ENCODE measurements around the gene SYT12. TPM values are rescaled to one million over a fixed set of nuclear protein-coding genes. Genes with fewer than 3 reads are reported as not detected.

SYT12 gene, protein sequence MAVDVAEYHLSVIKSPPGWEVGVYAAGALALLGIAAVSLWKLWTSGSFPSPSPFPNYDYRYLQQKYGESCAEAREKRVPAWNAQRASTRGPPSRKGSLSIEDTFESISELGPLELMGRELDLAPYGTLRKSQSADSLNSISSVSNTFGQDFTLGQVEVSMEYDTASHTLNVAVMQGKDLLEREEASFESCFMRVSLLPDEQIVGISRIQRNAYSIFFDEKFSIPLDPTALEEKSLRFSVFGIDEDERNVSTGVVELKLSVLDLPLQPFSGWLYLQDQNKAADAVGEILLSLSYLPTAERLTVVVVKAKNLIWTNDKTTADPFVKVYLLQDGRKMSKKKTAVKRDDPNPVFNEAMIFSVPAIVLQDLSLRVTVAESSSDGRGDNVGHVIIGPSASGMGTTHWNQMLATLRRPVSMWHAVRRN
- under 1 TPM; 0.16 to 0.23 (median 0.20) TPM for polyA plus RNA-seq (ENCODE audit: insufficient read length in 3 of 3)
- long read RNA-seq, donor 1: 0 reads
- long read RNA-seq, donor 2: 0 reads
- long read RNA-seq, donor 3: 0 reads
- long read RNA-seq, donor 4: 0 reads
- long read RNA-seq, donor 5: 0 reads
- long read RNA-seq, donor 6: 0 reads
- long read RNA-seq, donor 7: 0 reads
- long read RNA-seq, donor 8: 0 reads
- long read RNA-seq, donor 9: 0 reads
- long read RNA-seq, donor 10: 0 reads
- long read RNA-seq, donor 11: 0 reads
- long read RNA-seq, donor 12: 0 reads
- long read RNA-seq, donor 13: 0 reads
- long read RNA-seq, donor 14: 0 reads
- long read RNA-seq, donor 15: 0 reads
- long read RNA-seq, donor 16: 0 reads

DNA sequence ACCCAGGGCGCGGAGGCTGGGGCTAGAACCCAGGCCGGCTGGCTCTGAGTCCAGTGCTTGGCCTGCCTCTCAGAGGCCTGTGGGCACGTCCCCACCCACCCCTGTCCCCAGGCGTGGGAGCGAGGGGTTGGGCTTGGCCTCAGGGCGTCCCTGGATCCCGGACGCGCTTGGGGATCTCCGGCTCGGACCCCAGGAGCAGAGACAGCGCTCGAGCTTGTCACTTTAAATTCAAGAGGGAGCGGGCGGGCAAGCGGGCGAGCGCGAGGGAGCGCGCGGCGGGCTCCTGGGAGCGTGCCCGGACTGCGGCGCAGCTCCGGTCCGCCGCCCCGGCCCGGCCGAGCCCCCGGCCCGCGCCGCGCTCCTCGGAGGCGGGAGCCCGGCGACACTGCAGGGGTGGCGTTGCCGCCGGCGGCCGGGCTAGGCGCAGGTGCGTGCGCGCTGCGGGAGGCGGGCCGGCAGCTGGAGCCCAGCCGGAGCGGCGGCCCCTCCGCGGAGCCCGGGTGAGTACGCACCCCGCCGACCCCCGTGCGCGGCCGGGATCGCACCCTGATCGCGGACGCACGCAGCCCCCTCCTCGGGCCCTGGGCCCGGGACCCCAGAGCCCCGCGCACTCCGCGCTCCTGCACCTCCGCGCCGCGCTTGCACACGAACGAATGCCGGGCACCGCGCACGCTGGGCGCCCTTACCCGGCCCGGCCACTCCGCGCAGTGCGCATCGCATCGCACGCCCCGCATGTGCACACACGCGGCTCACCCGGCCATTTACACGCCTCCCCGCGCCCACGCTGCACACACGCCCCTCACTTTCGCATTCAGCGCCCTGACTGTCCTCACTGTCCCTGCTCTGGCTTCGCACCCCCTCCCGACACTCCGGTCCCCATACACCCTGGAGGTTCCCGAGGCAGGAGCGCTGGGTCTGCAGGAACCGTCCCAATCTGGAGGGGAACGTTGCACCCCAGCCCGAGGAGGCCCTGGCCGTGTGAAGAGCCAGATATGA, at the start of gene SYT12:
Gene SYT12 (plus strand): TSS at position 174 of the 996 bp plus-strand sequence. CDS start 7,011 bp downstream, outside the sequence.
- DNase-seq (ENCODE audit: extremely low read depth in 1 of 11, low read depth in 9 of 11, low spot score in 4 of 11): no peak

DNA sequence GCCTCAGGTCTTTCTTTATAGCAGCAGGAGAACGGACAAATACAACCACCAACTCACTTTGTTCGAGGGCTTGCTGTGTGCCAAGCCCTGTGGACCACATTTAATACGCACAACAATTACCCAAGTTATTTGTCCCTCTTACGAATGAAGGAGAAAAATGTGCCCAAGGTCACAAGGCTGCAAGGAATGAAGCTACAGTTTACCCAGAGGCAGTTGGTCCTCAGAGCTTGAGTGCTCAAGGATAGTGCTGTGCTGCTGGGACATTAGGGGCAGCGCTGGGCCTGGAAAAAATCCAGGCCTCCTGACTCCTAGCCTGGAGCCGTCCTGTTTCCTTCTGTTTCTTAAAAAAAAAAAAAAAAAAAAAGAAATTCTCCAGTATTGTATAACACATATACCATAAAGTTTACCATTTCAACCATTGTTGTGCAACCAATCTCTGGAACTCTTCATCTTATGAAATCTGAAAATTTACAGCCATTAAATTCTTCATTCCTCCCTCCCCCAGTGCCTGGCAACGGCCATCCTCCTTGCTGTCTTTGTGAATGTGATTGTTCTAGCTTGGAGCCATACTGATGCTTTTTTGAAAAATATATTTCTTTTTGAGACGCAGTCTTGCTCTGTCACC, 48.9 kb upstream of the SYT12 start:
- no peak for DNase-seq (ENCODE audit: extremely low read depth in 1 of 11, low read depth in 9 of 11, low spot score in 4 of 11)

DNA sequence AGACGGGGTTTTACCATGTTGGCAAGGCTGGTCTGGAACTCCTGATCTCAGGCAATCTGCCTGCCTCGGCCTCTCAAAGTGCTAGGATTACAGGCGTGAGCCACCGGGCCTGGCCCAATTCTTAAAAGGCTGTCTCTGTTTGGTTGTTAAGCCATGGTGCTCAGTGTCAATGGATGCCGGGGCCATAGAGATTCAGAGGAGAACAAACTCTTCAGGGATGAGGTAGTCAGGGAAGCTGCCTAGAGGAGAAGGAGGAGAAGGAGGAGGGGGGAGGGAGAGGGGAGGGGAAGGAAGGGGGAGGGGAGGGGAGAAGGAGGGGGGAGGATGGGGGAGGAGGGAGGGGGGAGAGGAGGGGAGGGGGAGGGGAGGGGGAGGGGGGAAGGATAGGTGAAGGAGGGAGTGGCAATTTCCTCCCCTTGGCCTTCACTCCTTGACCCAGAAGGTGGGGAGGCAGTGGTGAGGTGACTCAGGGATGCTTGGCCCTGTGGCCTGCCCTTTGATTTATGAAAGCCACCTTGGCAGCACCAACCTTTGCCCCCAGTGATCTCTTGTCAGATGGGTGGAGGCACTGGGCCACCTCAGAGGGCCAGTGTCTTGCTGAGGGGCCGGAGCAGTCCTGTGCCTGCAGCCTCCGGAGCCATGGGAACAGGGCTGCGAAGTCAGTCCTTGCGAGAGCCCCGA, 48.1 kb upstream of the SYT12 start, which contains the start of gene C11orf86:
Gene C11orf86 (plus strand): TSS at position 581 of the 681 bp plus-strand sequence. CDS start 59 bp downstream, at position 640.
- no peak for DNase-seq (ENCODE audit: extremely low read depth in 1 of 11, low read depth in 9 of 11, low spot score in 4 of 11)

DNA sequence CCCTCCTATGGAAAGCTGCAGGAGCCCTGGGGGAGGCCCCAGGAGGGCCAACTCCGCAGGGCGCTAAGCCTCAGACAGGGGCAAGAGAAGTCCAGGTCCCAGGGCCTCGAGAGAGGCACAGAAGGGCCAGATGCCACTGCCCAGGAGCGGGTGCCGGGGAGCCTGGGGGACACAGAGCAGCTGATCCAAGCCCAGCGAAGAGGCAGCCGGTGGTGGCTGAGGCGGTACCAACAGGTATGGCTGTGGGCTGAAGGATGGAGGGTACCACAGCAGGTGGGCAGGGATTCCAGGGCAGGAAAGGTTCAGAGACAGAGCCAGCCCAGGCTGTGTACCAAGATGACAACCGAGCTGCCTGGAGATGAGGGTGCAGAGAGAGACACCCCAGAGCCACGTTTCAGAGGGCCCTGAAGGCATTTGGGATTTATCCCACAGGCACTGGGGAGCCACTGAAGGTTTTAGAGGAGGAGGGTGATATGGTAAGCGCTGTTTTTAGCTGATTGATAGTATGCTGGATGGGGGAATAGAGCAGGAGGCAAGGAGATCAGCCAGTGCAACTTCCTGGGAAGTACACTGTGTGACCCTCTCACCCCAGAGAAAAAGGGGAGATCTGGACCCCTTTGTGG, 47.4 kb upstream of the SYT12 start:
- DNase-seq (ENCODE audit: extremely low read depth in 1 of 11, low read depth in 9 of 11, low spot score in 4 of 11): no peak

DNA sequence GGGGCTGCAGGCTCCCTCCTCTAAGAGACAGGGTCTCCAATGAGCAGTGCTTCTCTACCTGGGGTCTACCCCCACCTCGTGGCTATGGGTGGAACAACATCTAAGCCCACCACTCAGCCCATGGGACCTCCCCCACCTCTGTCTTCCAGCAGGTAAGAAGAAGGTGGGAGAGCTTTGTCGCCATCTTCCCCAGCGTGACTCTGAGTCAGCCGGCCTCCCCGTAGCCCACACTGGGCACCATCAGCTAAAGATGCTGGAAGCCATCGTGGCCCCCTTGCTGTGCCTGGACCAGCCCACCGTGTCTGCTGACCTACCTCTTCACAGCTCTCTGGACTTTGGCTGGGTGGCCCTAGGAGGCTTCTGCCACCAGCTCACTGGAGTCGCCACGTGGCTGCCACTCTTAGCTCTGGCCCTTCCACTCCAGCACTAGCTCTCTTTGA, 46.9 kb upstream of the SYT12 start:
- DNase-seq (ENCODE audit: extremely low read depth in 1 of 11, low read depth in 9 of 11, low spot score in 4 of 11): peak in 2 of 11 donors; percentile 40 to 42

DNA sequence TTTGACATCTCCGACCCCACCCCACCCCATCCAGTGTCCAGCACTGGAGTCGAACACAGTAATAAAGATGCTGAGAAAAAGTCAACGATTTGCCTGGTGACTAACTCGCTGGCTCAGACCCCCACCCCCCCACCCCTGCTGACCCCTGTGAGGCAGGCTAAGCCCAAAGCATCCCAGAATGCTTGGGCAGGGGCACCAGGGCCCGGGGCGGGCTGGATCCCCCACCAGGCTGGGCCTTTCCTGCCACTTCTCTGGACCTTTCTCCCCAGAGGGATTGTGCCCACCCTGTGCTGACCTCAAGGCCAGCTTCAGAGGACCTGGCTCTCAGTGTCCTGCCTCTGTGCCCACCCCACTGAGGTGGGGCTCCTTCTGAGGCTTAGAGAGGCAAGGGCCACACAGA, 46.0 kb upstream of the SYT12 start:
- DNase-seq (ENCODE audit: extremely low read depth in 1 of 11, low read depth in 9 of 11, low spot score in 4 of 11): no peak

DNA sequence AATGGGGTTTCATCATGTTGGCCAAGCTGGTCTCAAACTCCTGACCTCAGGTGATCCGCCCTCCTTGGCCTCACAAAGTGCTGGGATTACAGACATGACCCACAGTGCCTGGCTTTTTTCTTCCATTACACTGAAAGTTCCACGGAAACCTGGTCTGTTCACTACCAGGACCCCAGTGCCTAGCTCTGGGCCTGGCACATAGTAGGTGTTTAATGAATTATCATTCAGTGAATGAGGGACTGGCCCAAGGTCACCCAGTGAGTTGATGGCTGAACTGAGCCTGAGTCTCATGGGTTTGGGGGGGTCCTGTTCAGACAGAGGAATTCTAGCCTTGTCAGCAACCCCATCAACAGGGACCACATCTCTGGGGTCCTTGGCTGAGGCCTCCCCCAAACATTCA, 44.7 kb upstream of the SYT12 start:
- no peak for DNase-seq (ENCODE audit: extremely low read depth in 1 of 11, low read depth in 9 of 11, low spot score in 4 of 11)

DNA sequence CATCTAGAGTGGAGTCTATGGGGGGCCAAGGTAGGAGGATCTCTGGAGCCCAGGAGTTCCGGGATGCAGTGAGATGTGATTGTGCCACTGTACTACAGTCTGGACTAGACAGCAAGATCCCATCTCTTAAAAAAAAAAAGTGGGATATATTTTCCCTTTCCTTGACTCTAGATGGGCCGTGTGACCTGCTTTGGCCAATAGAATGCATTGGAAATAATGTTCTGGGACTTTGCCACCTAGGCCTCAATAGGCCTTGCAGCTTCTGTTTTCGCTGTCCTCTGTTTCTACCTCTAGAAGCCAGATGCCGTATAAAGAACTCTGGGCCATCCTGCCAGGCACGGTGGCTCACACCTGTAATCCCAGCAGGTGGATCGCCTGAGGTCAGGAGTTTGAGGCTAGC, 44.2 kb upstream of the SYT12 start:
- no peak for DNase-seq (ENCODE audit: extremely low read depth in 1 of 11, low read depth in 9 of 11, low spot score in 4 of 11)

DNA sequence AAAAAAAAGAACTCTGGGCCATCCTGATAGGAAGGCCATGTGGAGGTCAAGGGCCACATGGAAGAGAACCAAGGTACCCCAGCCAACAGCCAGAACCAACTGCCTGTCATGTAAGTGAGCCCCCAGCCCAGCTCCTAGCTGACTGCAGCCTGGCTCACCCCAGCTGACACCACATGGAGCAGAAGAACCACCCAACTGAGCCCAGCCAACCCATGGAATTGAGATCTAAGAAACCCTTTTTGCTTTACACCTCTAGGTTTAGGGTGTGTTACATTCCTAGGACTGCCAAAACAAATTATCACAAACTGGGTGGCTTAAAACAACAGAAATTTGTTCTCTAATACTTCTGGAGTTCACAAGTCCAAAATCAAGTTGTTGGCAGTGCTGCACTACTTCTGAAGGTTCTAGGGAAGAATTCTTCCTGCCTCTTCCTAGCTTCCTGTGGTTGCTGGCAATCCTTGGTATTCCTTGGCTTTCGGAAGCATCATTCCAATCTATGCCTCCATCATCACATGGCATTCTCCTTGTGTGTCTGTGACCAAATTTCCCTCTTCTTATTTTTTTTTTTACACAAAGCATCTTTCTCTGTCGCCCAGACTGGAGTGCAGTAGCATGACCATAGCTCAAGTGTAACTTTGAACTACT, 43.5 kb upstream of the SYT12 start:
- no peak for DNase-seq (ENCODE audit: extremely low read depth in 1 of 11, low read depth in 9 of 11, low spot score in 4 of 11)

DNA sequence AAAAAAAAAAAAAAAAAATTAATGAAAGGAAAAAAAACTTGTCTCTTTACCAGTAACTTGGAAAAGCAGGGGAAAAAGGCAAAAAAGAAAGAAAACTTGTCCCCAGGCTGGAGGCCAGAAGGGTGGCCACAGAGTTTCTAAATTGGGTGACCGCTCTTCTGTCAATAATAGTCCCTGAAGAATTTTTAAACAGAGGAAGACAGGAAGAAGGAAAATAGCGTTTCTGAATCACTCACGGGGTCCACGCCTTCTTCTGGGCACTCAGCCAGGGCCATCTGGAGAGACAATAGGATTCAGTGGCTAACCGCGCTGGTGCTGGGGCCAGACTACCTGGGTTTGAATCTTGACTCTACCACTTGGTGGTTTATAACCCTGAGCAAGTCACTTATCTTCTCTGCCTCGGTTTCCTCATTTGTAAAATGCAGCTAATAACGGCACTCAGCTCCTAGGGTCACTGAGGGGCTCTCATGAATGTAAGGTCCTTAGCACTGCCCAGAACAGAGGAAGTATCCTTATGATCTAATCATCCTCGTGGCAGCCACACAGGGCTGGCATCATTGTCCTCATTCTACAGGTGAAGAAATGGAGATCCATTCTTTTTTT, 40.9 kb upstream of the SYT12 start:
- peak in 5 of 11 donors; percentile 21 to 56 (median 45) for DNase-seq (ENCODE audit: extremely low read depth in 1 of 11, low read depth in 9 of 11, low spot score in 4 of 11)

DNA sequence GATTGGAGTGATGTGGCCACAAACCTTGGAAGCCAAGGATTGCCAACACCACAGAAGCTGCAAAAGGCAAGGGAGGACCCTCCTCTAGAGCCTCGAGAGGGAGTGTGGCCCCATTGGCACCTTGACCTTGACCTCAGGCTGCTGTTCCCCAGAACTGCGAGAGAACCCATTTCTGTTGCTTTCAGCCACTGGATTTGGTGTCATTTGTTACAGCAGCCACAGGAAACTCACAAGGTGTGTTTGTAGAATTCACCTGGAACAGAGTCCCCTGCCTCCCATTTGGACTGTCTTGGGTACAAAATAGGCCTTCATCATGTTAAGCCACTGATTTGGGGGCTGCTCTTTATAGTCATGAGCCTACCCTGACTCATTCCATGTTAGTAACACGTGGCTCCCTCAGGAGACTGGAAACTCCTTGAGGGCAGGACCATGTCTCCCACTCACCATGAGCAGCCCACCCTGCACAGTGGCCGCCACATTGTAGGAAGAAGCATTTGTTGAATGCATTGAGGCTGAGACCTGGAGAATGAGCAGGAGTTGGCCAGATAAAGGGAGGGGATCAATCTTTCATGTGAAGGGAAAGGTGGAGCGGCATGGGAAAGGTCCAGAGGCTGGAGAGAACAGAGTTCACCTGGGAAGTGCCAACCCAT, 39.5 kb upstream of the SYT12 start:
- DNase-seq (ENCODE audit: extremely low read depth in 1 of 11, low read depth in 9 of 11, low spot score in 4 of 11): no peak

DNA sequence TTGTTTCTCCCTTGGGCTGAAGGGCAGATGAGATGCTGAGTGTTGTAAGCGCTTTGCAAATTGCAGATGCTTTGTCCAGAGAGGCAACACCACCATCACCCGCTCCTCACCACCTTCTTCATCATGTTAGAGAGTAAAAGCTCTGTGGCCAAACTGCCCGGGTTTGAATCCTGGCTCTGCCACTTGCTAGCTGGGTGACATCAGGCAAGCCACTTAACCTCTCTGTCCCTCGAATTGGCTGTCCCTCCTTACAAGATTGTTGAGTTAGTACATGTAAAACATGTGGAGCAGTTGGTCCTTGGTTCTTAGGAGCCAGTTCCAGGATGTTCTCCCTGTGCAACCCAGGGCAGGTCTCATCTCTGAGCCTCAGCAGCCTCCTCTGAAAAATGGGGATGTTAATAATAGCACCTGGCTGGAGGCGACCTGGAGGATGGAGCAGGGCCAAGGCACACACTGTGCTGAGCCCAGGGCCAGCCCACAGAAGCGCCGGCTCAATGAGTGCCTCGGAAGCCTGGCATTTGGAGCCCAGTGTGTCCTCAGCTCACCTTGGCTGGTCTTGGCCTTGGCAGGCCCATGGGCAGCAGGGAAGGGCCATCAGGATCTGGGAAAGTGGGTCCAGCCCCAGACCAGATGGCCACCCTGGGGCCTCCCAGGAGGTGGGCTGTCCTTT, 37.3 kb upstream of the SYT12 start:
- no peak for DNase-seq (ENCODE audit: extremely low read depth in 1 of 11, low read depth in 9 of 11, low spot score in 4 of 11)

DNA sequence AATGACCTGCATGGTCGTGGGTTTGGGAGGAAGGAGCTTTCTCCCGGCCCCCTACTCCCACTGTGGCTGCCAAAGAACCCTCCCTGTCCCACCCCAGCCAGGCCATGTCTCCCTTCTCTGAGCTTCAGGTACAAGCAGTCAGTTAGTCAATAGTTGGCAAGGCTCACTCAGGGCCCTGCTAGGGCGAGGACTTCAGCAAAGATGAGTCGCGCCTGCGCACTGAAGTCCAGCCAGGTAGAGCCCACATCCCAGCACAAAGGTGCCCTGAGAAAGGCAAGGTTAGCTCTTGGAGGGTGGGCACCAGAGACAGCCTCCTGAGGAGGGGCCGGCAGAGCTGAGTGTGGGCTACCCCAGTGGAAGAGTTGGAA, 36.8 kb upstream of the SYT12 start:
- DNase-seq (ENCODE audit: extremely low read depth in 1 of 11, low read depth in 9 of 11, low spot score in 4 of 11): no peak

DNA sequence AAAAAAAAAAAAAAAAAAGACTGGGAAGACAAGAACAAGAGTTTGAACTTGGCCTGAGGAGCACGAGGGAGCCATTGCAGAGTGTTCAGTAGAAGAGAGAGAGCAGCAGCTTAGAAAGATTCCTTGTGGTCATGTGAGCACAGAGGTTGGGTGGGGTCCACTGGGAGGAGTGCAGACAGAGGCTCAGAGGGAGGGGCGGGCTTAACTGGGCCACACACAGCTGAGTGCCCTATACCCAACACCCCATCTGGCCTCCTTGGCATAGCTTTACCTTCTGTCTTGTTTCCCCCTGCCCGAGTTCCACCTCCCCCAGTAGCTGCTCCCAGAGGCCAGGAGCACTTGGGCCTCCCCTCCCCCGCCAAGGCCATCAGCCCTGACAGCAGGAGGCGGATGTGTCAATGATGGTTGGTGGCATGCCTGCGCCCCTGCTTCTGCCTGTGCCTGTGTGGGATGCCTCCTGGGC, 35.7 kb upstream of the SYT12 start:
- DNase-seq (ENCODE audit: extremely low read depth in 1 of 11, low read depth in 9 of 11, low spot score in 4 of 11): no peak

DNA sequence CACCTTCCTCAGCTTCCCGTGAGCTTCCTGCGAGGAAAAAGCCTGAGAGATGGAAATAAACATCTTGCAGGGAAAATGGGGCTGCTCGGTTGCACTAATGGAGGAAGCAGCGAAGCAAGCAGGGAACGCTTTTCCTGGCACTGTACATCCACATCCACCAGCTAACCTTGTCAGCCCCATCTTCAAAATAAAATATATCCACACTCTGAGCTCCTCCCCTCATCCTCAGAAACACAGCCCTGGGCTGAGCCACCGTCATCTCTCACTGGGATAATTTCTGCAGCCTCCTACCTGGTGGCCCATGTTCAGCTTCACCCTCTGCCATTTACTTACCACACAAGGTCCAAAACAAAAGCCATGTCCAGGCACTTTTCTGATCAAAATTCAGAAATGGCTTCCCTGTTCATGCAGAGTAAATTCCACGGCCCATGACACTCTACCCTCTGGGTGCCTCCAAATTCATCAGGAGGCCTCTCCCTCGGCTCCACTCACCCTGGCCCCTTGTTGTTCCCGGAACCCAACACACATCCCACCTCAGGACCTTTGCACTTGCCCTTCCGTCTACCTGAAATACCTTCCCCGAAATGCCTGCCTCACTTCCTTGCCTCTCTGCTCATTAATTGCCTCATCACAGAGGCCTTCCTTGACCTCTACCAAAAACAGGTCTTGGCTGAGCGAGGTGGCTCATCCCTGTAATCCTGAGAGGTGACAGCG, 34.9 kb upstream of the SYT12 start:
- no peak for DNase-seq (ENCODE audit: extremely low read depth in 1 of 11, low read depth in 9 of 11, low spot score in 4 of 11)
